NCI-H748 treated with DMSO at 0.1 percent for 48 hours (cell line): Measurements from ENCODE around the gene ATP6V1B1.
"Not testable (repeated sequence)": the region's sequence is repeated elsewhere in the genome, so short reads cannot be mapped to it uniquely, and the experiment has no call there.

ENCODE experiments used
- DNase-seq: peaks from one replicate; lab custom pipeline; 2025; lab: John Stamatoyannopoulos, UW

ATP6V1B1 gene

DNA sequence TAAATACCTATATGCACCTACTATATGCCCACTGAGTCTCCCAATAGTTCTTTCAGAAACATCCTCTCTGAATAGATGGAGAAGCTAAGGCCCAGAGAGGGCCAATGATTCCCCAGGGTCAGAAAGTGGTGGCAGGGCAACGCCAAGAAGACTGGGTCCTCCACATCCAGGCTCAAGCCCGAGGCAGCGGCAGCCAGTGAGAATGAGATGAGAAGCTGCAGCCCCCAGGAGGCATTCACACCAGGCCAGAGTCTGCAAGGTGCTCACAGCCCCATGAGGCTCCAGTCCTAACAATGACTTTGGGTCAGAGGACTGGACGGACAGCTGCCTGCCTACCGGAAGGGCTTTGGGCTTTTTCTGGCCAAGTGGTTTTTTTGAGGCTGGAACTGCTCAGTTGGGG, 55.4 kb downstream of the ATP6V1B1 start:
- DNase-seq, result no peak

DNA sequence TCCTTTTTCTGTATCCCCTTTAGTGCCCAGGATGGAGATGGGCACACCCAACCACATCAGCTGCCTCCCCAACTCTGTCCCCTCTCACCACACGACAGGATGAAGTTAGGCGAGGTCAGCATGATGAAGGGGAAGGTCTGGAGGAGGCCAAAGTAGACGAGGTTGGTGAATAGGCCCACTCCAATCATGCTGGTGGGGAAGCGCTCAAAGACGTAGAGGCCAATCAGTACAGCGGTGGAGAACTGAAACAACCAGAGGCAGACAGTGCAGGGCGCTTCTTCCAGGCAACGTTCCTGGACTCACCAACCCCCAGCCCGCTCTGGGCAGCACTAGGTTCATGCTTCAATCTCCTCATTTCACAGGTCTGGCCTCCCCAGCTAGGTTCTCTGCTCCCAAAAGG, 56.0 kb downstream of the ATP6V1B1 start:
- DNase-seq, result no peak

DNA sequence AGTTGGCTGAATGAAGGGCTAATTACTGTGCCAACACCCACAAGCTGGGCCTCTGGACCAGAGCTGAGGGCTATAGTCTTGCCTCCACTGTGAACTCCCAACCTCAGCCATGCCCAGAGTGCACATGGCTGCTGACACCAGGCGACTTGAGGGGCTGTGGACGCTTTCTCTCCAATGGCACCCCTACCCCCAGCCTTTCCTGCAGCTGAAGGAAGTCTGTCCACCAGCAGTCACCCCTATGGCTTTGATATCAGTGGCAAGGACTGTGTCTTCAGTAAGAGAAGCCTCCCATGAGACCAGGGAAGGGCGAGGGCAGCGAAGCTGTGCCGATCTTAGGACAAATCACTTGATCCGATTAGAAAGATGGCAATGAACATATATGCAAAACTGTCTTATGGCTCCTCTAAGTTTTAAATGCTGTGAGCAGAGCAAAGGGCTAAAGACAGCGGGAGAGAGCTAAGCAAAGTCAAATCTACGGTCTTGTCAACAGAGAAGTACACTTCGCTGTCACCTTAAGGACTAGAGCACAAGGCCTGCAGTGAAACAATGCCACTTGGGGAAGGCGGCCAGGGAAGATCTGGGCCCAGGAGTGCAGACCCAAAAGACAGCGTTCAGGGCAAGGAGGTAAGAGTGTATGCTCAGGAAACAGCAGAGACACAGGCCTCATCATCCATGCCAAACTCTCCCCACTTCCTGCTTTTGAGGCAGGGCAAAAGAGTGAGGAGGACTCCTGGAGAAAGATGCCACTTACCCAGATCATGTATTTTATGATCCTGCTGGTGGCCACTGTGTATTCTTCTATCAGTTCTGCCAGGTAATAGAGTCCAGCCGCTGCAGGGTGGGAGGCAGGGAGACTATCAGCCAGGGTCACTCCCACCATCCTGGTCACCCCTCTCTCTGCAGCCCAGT, 57.5 kb downstream of the ATP6V1B1 start:
- DNase-seq, result no peak

DNA sequence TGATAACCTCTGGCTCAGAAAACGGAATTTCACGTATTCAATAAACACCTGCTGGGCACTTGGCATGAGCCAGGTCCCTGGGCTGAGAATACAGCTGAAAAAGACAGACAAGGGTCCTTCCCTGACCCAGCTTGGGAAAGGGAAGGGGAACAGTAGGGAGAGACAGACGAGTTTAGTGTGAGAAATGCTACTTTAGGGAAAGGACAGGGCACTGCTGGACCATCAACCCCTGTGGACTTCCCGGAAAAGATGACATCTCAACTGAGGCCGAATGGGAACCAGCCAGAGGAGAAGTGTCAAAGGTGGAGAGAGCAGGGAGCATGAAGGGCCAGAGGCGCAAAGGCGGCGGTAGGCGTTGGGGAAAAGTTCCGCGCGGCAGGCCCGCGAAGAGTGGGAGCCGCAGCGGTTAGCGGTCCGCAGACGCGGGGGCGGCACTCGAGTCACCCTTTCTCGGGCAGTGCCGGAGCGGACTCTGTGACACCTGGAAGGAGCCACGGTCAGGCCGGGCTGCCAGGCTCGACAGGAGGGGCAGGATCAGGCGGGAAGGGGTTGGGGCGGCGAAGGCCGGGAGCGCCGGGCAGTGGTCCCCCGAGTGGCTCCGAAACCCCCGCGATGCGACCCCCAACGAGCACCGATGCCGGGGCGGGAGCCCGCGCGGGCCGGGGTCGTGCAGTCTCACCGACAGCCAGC, 58.5 kb downstream of the ATP6V1B1 start:
- DNase-seq, result no peak

DNA sequence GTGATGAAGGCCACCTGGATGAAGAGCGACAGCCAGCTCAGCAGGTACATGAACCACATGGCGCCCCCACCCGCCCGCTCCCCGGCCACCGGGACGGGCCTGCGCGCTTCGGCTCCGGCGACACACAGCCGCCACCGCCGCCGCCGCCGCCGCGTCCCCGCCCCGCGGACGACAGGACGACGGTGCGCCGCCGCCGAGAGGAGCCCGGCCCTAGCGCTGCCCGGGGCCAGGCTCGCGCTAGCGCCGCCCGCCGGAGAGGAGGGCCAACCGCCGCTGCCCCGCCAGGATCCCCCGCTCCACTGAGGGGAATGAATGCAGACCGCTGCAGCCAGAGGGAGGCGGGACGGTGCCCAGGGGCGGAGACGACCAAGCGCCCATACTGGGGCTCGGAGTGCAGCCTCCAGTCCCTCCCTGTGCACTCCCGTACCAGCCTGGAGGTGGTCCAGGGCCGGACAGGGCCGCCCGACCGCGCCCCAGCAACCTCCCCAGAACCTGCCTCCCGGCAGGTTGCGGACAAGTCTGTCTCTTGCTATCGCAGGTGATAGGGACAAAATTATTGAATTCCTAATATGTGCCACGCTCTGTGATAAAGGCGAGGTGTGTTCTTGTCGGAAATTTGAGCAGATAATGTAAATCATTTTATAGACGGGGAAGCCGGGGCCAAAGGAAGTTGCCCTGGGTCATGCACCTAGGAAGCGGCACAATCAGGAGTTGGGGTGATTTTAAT, 59.2 kb downstream of the ATP6V1B1 start, which contains the start of gene TEX261:
TSS of gene TEX261 (minus strand) at position 175 of the 727 bp plus-strand sequence. CDS start at position 59, 116 bp downstream.
- DNase-seq, result peak; percentile 45

DNA sequence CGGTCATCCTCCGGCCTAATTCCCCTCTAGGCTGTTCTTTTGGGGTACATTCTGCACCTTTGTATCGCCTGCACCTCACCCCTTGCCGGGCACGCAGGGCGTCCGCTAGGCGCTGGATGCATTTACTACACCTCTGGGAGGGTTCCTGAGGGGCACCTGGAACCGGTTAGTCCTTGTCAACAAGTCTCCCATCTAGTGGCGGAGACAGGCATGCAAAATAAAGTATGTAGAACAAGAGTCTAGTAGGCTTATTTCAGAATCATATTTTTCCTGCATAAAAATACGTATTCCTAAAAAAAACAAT, 59.7 kb downstream of the ATP6V1B1 start:
- DNase-seq, result peak; percentile 47

DNA sequence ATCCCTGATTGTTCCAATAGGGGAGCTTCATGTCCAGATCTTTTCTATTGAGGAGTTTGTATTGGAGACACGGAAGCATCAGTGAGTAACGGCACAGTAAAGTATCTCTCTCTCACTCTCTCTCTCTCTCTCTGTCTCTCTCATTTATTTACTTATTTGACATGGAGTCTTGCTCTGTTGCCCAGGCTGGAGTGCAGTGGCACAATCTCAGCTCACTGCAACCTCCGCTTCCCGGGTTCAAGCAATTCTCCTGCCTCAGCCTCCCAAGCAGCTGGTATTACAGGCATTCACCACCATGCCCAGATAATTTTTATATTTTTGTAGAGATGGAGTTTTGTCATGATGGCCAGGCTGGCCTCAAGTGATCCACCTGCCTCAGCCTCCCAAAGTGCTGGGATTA, 63.2 kb downstream of the ATP6V1B1 start:
- DNase-seq, result not testable (repeated sequence)

DNA sequence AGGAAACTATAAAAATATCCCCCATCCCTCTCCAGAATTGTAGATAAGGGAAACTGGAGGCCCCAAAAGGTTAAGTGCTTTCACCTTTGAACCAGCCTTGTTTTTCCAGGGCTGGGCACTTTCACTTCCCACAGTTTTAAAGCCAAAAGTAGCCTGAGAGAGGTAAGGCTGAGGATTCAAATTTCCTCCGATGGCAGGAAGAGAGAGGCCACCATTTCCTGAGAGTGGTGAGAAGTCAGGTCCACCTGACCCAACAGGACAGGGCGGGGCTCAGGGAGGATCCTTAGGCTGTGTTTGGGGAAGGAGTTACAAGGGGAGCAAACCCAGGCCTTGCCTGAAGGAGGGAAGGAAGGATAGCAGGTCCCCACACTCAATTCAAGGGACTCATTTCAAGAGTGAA, 63.7 kb downstream of the ATP6V1B1 start:
- no peak for DNase-seq

DNA sequence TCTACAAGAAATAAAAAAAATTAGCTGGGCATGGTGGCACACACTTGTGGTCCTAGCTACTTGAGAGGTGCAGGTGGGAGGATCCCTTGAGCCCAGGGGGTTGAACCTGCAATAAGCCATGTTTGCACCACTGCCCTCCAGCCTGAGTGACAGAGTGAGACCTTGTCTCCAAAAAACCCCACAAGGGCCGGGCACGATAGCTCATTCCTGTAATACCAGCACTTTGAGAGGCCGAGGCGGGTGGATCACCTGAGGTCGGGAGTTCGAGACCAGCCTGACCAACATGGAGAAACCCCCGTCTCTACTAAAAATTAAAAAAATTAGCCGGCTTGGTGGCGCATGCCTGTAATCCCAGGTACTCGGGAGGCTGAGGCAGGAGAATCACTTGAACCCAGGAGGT, 64.2 kb downstream of the ATP6V1B1 start:
- DNase-seq, result not testable (repeated sequence)

DNA sequence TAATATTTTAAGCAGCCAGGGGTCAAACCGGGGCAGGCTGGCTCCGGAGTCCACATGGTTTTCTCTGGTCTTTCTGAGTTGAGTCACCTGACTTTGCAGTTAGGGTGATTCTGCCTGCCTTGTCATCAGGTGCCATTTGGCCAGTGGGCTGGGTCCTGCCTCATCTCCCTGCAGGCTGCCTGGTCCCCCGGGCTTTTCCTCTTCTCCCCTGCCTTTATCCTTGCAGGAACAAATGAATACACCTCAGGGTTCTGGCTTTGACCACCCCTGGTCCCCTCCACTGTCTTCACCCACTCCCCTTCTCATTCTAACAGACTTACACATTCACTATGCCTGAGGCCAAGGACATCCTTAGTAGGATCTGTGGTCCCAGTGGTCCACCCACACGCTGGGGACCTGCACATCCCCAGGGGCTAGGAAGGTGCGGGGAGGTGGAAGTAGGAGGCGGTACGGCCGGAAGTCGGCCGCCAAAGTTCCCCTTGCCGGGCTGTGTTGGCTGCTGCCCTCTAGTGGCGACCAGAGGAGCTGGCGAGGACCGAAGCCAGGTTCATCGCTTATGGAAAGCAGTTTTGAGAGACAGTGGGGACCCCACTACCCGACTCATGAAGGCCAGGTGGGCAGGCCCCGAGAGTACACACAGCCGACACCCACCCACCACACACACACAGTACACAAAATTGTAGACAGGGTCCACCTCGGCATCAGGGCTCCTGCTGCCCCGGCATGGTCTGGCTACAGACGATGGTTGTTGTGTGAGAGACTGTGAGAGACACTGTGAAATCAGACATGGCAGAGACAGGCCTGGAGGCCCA, 65.3 kb downstream of the ATP6V1B1 start:
- DNase-seq, result peak; percentile 4

DNA sequence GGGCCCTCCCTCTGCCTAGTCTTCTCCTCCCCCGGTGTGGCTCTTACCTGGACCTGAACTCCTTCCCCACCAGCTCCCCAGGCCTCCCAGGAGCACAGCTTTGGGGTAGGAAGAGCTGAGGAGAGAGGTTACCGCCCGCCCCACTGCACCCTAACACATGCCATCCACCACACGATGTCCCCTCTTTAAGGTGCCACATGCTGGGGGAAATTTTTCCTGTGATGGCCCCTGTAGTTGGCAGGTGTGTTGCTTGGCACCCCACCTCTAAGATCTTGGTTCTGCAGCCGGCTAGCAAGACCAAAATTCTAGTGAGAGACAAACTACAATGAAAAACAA, 65.9 kb downstream of the ATP6V1B1 start:
- DNase-seq, result no peak

DNA sequence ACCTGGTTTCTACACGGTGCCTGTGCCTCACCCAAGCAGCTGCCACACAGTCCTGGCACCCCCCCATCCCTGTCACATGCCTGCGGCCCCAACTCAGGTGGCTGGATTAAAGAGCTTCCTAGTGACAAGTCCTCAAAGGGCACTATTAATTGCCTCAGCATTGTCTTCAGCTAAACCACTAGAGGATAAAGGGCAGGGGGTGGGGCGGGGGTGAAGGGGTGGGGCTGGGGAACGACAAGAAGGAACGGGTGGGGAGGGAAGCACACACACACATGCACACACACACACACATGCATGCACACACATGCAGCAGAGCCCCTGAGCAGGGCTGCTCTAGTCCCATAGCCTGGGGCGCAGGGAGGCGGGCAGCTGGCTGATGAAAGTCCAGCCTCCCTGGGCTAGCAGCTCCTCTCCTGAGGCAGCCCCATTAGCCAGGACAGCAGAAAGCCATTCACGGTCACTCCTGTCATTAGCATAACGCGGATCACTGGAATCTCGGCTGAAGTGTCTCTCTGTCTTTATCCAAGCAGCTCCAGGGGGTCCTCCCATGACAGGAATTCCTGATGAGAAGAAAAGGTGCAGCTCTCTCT, 66.4 kb downstream of the ATP6V1B1 start:
- DNase-seq, result no peak

DNA sequence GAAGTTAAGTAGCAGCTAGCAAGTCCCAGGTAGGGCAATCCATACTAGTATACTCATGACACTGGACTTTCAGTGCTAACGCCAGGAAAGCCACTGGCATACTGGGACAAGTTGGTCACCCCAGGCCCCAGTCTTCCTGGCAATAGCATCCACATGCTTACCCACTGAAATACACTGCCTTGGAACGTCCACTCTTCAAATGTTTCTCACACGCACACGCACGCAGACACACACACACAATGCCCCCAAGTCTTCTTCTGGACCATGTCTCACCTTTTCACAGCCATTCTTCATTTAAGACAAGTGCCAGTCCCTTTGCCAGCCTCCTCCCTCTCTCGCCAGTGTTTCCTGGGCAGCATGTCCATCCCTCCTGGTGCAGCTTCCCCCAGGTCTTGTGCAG, 67.7 kb downstream of the ATP6V1B1 start:
- no peak for DNase-seq

DNA sequence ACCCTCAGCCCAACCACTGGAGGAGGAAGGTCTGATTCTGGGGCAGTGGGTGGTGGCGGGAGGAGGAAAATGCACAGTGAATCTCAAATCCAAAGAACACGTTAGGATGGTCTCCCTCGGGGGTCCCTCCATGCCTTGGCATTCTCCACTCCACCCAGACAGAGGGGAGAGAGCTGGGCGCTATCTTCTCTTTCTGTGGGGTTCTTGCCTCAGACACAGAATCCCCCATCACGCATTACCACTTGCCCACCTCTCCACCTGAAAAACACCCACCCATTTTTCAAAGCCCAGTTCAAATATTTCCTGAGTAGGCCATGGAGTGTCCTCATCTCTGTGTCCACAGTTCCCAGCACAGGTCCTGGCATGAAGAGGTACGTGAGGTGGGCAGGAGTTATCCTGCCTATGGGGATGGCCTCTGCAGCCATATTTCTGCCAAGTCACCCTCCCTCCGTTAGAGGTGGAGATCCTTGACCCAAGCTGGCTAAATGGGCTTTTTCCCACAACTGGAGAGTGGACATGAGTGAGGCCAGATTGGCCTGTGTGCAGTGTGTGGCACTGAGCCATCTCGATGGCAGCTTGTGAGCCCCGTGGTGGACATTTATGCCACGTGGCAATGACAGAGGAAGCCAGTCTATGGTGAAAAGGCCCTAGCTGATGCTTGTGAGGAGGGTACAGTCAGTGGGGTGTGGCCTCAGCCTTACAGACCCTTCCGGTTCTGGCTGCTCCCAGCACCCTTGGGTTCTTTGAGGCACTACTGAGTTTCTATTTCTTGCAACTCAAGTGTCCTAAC, 68.5 kb downstream of the ATP6V1B1 start:
- DNase-seq, result no peak

DNA sequence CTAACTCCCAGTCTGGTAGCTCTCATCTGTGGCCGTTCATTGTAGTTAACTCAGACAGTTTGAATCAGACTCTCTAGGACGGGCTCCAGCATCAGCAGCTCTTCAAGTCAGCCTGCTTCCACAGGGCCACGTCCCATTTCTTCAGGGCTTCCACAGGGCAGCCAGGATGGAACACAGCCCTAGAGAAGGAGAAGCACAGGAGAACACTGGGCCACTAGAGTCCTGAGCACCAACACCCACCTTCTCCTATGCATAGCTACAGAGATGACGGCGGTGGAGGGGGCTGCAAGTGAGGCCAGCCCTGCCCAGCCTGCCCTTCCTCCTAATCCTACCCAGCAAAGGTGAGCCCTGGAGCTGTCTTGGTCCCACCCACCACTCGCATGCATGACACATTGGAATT, 69.2 kb downstream of the ATP6V1B1 start:
- DNase-seq, result no peak

DNA sequence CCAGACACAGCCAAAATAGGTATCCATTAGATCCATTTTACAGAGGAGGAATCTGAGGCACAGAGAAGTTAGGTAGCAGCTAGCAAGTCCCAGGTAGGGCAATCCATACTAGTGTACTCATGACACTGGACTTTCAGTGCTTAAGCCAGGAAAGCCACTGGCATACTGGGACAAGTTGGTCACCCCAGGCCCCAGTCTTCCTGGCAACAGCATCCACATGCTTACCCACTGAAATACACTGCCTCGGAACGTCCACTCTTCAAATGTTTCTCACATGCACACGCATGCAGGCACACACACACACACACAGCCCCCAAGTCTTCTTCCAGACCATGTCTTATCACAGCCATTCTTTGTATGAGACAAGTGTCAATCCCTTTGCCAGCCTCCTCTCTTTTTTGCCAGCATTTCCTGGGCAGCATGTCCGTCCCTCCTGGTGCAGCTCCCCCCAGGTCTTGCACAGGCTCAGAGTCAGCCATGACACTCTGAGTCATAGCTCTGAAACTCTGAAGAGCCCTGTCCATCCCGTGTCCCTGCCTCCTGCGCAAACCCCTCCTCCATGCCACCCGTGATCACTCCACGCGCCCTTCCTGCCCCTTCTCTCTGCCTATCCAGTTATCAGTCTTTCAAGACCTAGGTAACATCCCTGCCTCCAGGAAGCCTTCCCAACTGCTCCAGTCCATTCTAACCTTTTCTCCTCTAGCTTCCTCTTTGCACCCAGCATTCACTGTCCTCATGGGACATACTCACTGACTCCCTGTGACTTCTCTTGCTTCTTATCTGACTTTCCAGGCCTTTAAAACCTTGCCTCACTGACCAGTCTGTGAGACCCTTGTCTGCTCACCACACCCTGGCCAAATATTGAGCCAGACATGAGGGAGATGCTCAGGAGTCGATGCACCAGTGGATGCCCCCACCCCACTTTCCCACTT, 69.8 kb downstream of the ATP6V1B1 start:
- DNase-seq, result no peak

DNA sequence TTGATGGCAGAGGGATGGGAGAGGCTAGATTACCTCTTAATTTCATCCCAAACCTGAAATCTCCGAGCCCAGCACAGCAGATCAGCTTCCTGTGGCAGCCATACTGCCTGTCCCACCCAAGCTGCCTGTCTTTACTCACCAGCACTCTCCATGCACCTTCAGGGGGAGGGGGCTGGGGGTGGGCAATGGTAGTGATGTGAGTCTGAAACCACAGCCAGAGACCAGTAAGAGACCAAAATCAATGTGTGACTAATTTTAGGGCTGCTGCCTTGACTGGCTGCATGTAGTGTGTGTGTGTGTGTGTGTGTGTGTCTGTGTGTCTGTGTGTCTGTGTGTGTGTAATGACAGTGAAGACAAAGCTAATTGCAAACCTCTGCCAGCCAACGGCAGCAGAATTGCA, 70.6 kb downstream of the ATP6V1B1 start:
- DNase-seq, result no peak

DNA sequence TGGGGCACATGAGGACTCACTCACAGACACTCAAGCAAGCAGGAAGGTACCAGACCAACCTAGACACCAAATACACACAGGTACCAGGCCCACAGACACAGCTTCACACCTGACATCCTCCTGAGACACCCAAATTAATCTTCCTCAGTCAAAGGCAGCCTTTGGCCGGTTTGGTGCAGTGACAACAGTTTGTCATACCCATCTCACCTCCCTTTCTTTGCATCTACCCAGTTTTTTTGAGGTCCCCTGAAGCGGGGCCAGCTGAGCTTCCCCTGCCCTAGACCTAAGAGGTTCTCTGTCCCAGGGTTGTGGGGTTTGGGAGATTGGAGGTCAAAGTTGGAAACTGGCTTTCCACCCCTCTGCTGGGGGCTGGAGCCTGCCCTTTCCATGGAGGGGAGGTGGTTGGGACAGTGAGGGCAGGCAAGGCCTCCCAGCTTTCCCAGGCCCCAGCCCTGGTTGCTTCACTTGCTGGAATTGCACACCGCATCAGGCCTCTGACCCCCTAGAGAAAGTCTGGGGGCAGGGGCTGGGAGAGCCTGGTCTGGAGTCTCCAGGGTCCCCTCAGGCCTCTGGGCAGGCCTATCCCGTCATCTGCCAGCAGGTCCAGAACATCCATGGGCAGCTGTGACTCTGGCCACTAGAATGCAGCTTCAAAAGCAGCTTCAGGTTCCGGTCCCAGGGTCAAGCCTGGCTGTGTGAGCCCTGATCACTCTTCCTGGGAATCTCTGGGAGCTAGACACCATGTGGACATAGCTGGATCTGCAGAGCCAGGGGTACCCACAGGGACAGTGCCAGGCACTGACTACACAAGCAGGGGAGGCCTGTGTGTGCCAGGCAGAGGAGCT, 71.5 kb downstream of the ATP6V1B1 start:
- DNase-seq, result no peak

DNA sequence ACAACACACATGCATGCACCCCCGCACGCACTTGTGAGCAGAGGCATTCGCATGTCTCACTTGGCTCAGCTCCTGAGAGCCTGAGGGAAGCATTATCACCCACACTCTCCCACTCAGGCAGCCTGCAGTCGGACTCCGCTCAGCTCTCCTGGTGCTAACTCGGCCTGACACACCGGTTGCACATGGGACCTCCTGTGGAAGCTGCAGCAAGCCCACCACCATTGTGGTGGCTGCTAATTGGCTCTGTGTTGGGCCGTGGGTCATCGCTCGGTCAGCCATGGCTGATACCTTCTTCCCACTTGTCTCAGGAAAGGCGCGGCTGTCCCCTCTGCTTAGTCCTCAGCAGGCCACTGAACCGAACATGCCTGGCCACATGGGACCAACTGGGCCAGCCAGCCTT, 72.6 kb downstream of the ATP6V1B1 start:
- no peak for DNase-seq
